Peyer's patch (tissue), 4 donors: ENCODE results near the gene FASTKD3.

Experiments
- POLR2A ChIP-seq, 2 donors: fragments of 450-650 bp; IDR thresholded peaks; one replicate each; pipeline ENCODE4 v1.5.1; 2017; ENCODE audit warnings: antibody characterized with exemption in 2 of 2, mild to moderate bottlenecking in 2 of 2, moderate library complexity in 2 of 2
- TF ChIP-seq, protein P1 (sequence below), 6 experiments: fragments of 450-650 bp in 4 of 6; fragments of 200-600 bp in 2 of 6; sonication (generic) in 1 of 6; IDR thresholded peaks; one replicate each; pipeline ENCODE4 v1.5.1; 2017 to 2019; ENCODE audit warnings: antibody characterized with exemption in 6 of 6, mild to moderate bottlenecking in 3 of 6, moderate library complexity in 1 of 6

DNA sequence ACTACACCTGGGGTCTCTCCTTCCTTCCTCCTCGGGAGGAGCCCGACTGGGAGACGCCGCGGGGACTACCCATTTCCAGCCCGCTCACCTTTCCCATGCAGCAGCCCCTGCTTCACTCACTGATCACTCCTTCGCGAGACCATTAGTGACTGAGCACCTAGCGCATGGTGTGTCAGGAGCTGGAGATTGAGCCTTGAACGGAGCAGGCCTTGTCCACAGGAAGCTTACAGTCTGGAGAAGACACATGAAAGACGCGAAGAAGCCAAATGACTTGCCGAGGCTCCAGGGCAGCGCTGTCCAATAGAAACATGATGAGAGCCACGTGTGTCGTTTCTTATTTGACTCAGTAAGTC, 17.6 kb downstream of the FASTKD3 start:
- TF ChIP-seq, protein P1, sequence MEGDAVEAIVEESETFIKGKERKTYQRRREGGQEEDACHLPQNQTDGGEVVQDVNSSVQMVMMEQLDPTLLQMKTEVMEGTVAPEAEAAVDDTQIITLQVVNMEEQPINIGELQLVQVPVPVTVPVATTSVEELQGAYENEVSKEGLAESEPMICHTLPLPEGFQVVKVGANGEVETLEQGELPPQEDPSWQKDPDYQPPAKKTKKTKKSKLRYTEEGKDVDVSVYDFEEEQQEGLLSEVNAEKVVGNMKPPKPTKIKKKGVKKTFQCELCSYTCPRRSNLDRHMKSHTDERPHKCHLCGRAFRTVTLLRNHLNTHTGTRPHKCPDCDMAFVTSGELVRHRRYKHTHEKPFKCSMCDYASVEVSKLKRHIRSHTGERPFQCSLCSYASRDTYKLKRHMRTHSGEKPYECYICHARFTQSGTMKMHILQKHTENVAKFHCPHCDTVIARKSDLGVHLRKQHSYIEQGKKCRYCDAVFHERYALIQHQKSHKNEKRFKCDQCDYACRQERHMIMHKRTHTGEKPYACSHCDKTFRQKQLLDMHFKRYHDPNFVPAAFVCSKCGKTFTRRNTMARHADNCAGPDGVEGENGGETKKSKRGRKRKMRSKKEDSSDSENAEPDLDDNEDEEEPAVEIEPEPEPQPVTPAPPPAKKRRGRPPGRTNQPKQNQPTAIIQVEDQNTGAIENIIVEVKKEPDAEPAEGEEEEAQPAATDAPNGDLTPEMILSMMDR (IDR thresholded peaks at IDR 0.05), result no peak
- no peak for TF ChIP-seq POLR2A (IDR thresholded peaks at IDR 0.05)
